H9 (cell line): ENCODE results near the gene EHD4. TPM values are rescaled to one million over a fixed set of nuclear protein-coding genes. Genes with fewer than 3 reads are reported as not detected.

Experiments used
- DNase-seq: peaks from one replicate; pipeline ENCODE4 v3.0.0-alpha.2; 2017
- H2AFZ ChIP-seq: one replicate; pipeline ENCODE4 v1.6.1; 2013; ENCODE audit warnings: mild to moderate bottlenecking, low read length, control low read depth, moderate library complexity
- H2AK5ac ChIP-seq: 2 replicates; pipeline ENCODE4 v1.6.1; 2013; ENCODE audit warnings: low read length, control low read depth, mixed read lengths; ENCODE audit not compliant: insufficient read length
- H2BK120ac ChIP-seq: one replicate; pipeline ENCODE4 v1.6.1; 2013; ENCODE audit warnings: low read depth, mild to moderate bottlenecking, low read length, control low read depth, inconsistent platforms; ENCODE audit not compliant: poor library complexity, severe bottlenecking
- H2BK12ac ChIP-seq: 2 replicates; pipeline ENCODE4 v1.6.1; 2013; ENCODE audit warnings: low read length, control low read depth, mixed read lengths, low read depth; ENCODE audit not compliant: insufficient read length
- H2BK15ac ChIP-seq: 2 replicates; pipeline ENCODE4 v1.6.1; 2013; ENCODE audit warnings: low read depth, low read length, control low read depth
- H2BK20ac ChIP-seq: one replicate; pipeline ENCODE4 v1.6.1; 2013; ENCODE audit warnings: low read depth, mild to moderate bottlenecking, low read length, control low read depth, inconsistent platforms; ENCODE audit not compliant: poor library complexity, severe bottlenecking
- H2BK5ac ChIP-seq: 2 replicates; pipeline ENCODE4 v1.6.1; 2013; ENCODE audit warnings: low read length, control low read depth, mixed read lengths; ENCODE audit not compliant: insufficient read length
- H3K14ac ChIP-seq: 2 replicates; pipeline ENCODE4 v1.6.1; 2013; ENCODE audit warnings: low read length, control low read depth; ENCODE audit not compliant: insufficient read depth
- H3K18ac ChIP-seq: 2 replicates; pipeline ENCODE4 v1.6.1; 2013; ENCODE audit warnings: low read depth, mild to moderate bottlenecking, mixed read lengths, low read length, control low read depth; ENCODE audit not compliant: insufficient read length
- H3K23ac ChIP-seq: 2 replicates; pipeline ENCODE4 v1.6.1; 2013; ENCODE audit warnings: low read length, control low read depth, mixed read lengths, low read depth; ENCODE audit not compliant: insufficient read length
- H3K23me2 ChIP-seq: 2 replicates; pipeline ENCODE4 v1.6.1; 2013; ENCODE audit warnings: low read depth, mild to moderate bottlenecking, mixed read lengths, low read length, control low read depth; ENCODE audit not compliant: insufficient read length, poor library complexity, severe bottlenecking
- H3K27ac ChIP-seq: 2 replicates; pipeline ENCODE4 v1.5.1; 2013; ENCODE audit warnings: low read length, control low read depth, mixed read lengths, low read depth; ENCODE audit not compliant: insufficient read length
- H3K27me3 ChIP-seq: 2 replicates; pipeline ENCODE4 v1.6.1; 2013; ENCODE audit warnings: low read length, control low read depth, inconsistent platforms; ENCODE audit not compliant: insufficient read depth
- H3K4ac ChIP-seq: 2 replicates; pipeline ENCODE4 v1.6.1; 2013; ENCODE audit warnings: low read depth, mild to moderate bottlenecking, control low read depth, inconsistent platforms, low read length, moderate library complexity
- H3K4me1 ChIP-seq: 2 replicates; pipeline ENCODE4 v1.6.1; 2013; ENCODE audit warnings: low read length, control low read depth, inconsistent platforms; ENCODE audit not compliant: insufficient read depth
- H3K4me2 ChIP-seq: 2 replicates; pipeline ENCODE4 v1.6.1; 2013; ENCODE audit warnings: low read length, control low read depth, mixed read lengths; ENCODE audit not compliant: insufficient read length, insufficient read depth
- H3K56ac ChIP-seq: 2 replicates; pipeline ENCODE4 v1.6.1; 2013; ENCODE audit warnings: low read depth, mild to moderate bottlenecking, mixed read lengths, low read length, control low read depth; ENCODE audit not compliant: insufficient read length
- H3K79me1 ChIP-seq: 2 replicates; pipeline ENCODE4 v1.6.1; 2013; ENCODE audit warnings: low read depth, mild to moderate bottlenecking, moderate library complexity, low read length, control low read depth, inconsistent platforms; ENCODE audit not compliant: insufficient read depth, poor library complexity, severe bottlenecking
- H3K79me2 ChIP-seq: 2 replicates; pipeline ENCODE4 v1.6.1; 2013; ENCODE audit warnings: low read length, control low read depth, inconsistent platforms; ENCODE audit not compliant: insufficient read depth
- H3K9ac ChIP-seq: 2 replicates; pipeline ENCODE4 v1.6.1; 2013; ENCODE audit warnings: low read length, control low read depth, mixed read lengths; ENCODE audit not compliant: insufficient read length; ENCODE audit errors: extremely low read depth
- H3K9me3 ChIP-seq: one replicate; pipeline ENCODE4 v1.6.1; 2013; ENCODE audit warnings: low read depth, low read length, inconsistent platforms; ENCODE audit not compliant: control insufficient read depth
- H3T11ph ChIP-seq: one replicate; pipeline ENCODE4 v1.6.1; 2013; ENCODE audit warnings: mild to moderate bottlenecking, low read length, control low read depth, inconsistent platforms
- H4K20me1 ChIP-seq: one replicate; pipeline ENCODE4 v1.6.1; 2013; ENCODE audit not compliant: control insufficient read depth, insufficient read length, insufficient read depth
- H4K5ac ChIP-seq: 2 replicates; pipeline ENCODE4 v1.6.1; 2013; ENCODE audit warnings: low read depth, mild to moderate bottlenecking, mixed read lengths, low read length, control low read depth; ENCODE audit not compliant: insufficient read length
- H4K8ac ChIP-seq: replicated peaks from 2 replicates; pipeline ENCODE4 v1.6.1; 2013; ENCODE audit warnings: low read length, control low read depth, mixed read lengths, low read depth; ENCODE audit not compliant: insufficient read length
- H4K91ac ChIP-seq: 2 replicates; pipeline ENCODE4 v1.6.1; 2013; ENCODE audit warnings: low read depth, mild to moderate bottlenecking, moderate library complexity, mixed read lengths, low read length, control low read depth; ENCODE audit not compliant: insufficient read length
- H3K27ac Mint-ChIP-seq, 3 experiments: 2 replicates in 2 of 3; 3 replicates in 1 of 3; pipeline ENCODE4 v1.8.0; 2020 to 2021; ENCODE audit warnings: mixed read lengths in 3 of 3, mild to moderate bottlenecking in 1 of 3, moderate library complexity in 1 of 3
- H3K27me3 Mint-ChIP-seq: 2 replicates; pipeline ENCODE4 v1.8.0; 2021; ENCODE audit warnings: low read depth, mild to moderate bottlenecking, moderate library complexity, mixed read lengths
- H3K36me3 Mint-ChIP-seq, 3 experiments: 2 replicates in 2 of 3; 3 replicates in 1 of 3; pipeline ENCODE4 v1.8.0; 2020 to 2021; ENCODE audit warnings: low read depth in 3 of 3, mixed read lengths in 3 of 3; ENCODE audit not compliant: insufficient read depth in 1 of 3
- H3K4me1 Mint-ChIP-seq, 2 experiments: 2 replicates each; pipeline ENCODE4 v1.8.0; 2020; ENCODE audit warnings: mixed read lengths in 2 of 2
- H3K4me3 Mint-ChIP-seq, 2 experiments: 2 replicates in 1 of 2; 3 replicates in 1 of 2; pipeline ENCODE4 v1.8.0; 2020 to 2021; ENCODE audit warnings: mild to moderate bottlenecking in 2 of 2, mixed read lengths in 2 of 2, moderate library complexity in 1 of 2
- H3K9me3 Mint-ChIP-seq, 2 experiments: 2 replicates in 1 of 2; 3 replicates in 1 of 2; pipeline ENCODE4 v1.8.0; 2020; ENCODE audit warnings: mild to moderate bottlenecking in 2 of 2, mixed read lengths in 2 of 2, moderate library complexity in 1 of 2
- WGBS: extraction: QIAGEN DNeasy Blood & Tissue Kit; methylation state at CpG from one replicate; pipeline ENCODE4 v1.1.7; 2013; ENCODE audit warnings: missing lambda C conversion rate, low lambda C conversion rate, mixed read lengths; ENCODE audit not compliant: insufficient read length; ENCODE audit errors: extremely low coverage; 5-methylcytosine and 5-hydroxymethylcytosine counted together
- total RNA-seq: library from RNA; stranded (reverse); gene quantifications from 2 replicates; pipeline ENCODE4 v1.2.1, GENCODE V29; 2021
- TF ChIP-seq, protein P1 (sequence below): fragments of 200-600 bp; sonication (generic); conservative IDR thresholded peaks from 3 replicates; pipeline ENCODE4 v1.8.0; 2021; ENCODE audit warnings: antibody characterized with exemption, mild to moderate bottlenecking

Gene EHD4
- total RNA-seq, 1 experiment from 2014 or later = 22.9 TPM

DNA sequence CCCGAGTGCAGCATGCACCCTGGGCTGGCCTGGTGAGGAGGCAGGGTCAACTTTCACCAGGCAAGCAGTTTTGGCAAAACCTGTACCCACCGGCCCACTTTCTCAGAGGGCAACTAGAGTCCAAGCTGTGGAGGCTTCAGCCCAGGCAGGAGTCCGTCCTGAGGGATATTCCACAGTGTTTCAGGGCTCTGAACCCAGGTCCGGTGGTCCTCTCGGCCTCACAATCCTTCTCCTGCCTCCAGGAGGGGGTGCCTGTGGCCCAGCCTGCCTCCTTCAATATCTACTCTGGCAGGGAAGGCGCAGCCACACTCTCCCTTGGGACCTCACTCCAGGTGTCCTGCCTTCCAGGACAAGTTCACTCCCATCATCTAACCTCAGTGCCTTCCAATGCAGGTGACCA lies 44.6 kb upstream of the EHD4 start:
- Histone ChIP-seq H3K4me2 (no peak overlapping the region), H3K79me1 (no peaks in the 10 kb centered on the region), H3K9me3 (peaks cover 3% of the 10 kb centered on the region), H3K56ac (no peak overlapping the region), H3K27ac (no peak overlapping the region), H4K5ac (no peak overlapping the region), H3K27me3 (no peaks in the 10 kb centered on the region), H3K23ac (no peak overlapping the region), H3K4me1 (no peaks in the 10 kb centered on the region), H2AFZ (no peak overlapping the region), H3K9ac (no peak overlapping the region), H3K4ac (no peak overlapping the region), H2AK5ac (no peak overlapping the region), H2BK20ac (no peak overlapping the region), H3K79me2 (no peaks in the 10 kb centered on the region), H4K8ac (no peak overlapping the region), H3T11ph (no peak overlapping the region), H2BK15ac (no peak overlapping the region), H3K14ac (no peak overlapping the region), H2BK5ac (no peak overlapping the region), H2BK120ac (no peak overlapping the region), H2BK12ac (no peak overlapping the region), H4K20me1 (no peaks in the 10 kb centered on the region), H3K18ac (no peak overlapping the region), H4K91ac (no peak overlapping the region), H3K23me2 (no peaks in the 10 kb centered on the region)
- TF ChIP-seq, protein P1, sequence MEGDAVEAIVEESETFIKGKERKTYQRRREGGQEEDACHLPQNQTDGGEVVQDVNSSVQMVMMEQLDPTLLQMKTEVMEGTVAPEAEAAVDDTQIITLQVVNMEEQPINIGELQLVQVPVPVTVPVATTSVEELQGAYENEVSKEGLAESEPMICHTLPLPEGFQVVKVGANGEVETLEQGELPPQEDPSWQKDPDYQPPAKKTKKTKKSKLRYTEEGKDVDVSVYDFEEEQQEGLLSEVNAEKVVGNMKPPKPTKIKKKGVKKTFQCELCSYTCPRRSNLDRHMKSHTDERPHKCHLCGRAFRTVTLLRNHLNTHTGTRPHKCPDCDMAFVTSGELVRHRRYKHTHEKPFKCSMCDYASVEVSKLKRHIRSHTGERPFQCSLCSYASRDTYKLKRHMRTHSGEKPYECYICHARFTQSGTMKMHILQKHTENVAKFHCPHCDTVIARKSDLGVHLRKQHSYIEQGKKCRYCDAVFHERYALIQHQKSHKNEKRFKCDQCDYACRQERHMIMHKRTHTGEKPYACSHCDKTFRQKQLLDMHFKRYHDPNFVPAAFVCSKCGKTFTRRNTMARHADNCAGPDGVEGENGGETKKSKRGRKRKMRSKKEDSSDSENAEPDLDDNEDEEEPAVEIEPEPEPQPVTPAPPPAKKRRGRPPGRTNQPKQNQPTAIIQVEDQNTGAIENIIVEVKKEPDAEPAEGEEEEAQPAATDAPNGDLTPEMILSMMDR = no peak
- Mint-ChIP-seq H3K4me3 (no peak overlapping the region), H3K36me3 (peaks cover 0 to 4% (median 3%) of the 10 kb centered on the region in 3 experiments; a peak in 2 of 7 replicates), H3K9me3 (peaks cover 11 to 12% of the 10 kb centered on the region in 2 experiments), H3K4me1 (no peaks in the 10 kb centered on the region; a peak in 4 of 4 replicates), H3K27me3 (peaks cover 8% of the 10 kb centered on the region), H3K27ac (no peak overlapping the region)
- WGBS = no CpG with 5 or more reads among the region's 6 CpGs
- DNase-seq = no peak
